DOHH2 (cell line): Measurements from ENCODE around the gene VSTM2L.

ENCODE experiments used
- H3F3A ChIP-seq: fragments of 200-600 bp; sonication (generic), shearing (Covaris generic); 2 replicates; pipeline ENCODE4 v1.6.0; 2016; ENCODE audit warnings: antibody characterized with exemption, mild to moderate bottlenecking; ENCODE audit not compliant: control insufficient read depth, insufficient read depth
- H3K27ac ChIP-seq: fragments of 200-600 bp; sonication (generic); 2 replicates; pipeline ENCODE4 v1.5.1; 2014; ENCODE audit warnings: low read depth, mild to moderate bottlenecking, low read length, moderate library complexity
- H3K27me3 ChIP-seq: fragments of 200-600 bp; sonication (generic); 2 replicates; pipeline ENCODE4 v1.6.1; 2014; ENCODE audit warnings: mild to moderate bottlenecking, low read length, mixed read lengths; ENCODE audit not compliant: control insufficient read depth
- H3K36me3 ChIP-seq: fragments of 200-600 bp; sonication (generic); 2 replicates; pipeline ENCODE4 v1.6.1; 2014; ENCODE audit warnings: mild to moderate bottlenecking, low read length, moderate library complexity, mixed read lengths; ENCODE audit not compliant: control insufficient read depth
- H3K4me1 ChIP-seq: fragments of 200-600 bp; sonication (generic); 2 replicates; pipeline ENCODE4 v1.6.1; 2014; ENCODE audit warnings: mild to moderate bottlenecking, low read length, mixed read lengths; ENCODE audit not compliant: control insufficient read depth
- H3K4me2 ChIP-seq: fragments of 200-600 bp; sonication (generic); 2 replicates; pipeline ENCODE4 v1.6.0; 2014; ENCODE audit warnings: mild to moderate bottlenecking, low read length, moderate library complexity
- H3K4me3 ChIP-seq: fragments of 200-600 bp; sonication (generic); 2 replicates; pipeline ENCODE4 v1.5.1; 2014; ENCODE audit warnings: mild to moderate bottlenecking, low read length, mixed read lengths
- H3K79me2 ChIP-seq: fragments of 200-600 bp; sonication (generic); 2 replicates; pipeline ENCODE4 v1.6.1; 2014; ENCODE audit warnings: mild to moderate bottlenecking, low read length, mixed read lengths; ENCODE audit not compliant: control insufficient read depth
- H3K9me2 ChIP-seq: fragments of 200-600 bp; sonication (generic); replicated peaks from 2 replicates; pipeline ENCODE4 v1.6.1; 2014; ENCODE audit warnings: mild to moderate bottlenecking, low read length, mixed read lengths; ENCODE audit not compliant: control insufficient read depth
- H3K9me3 ChIP-seq: fragments of 200-600 bp; sonication (generic); 2 replicates; pipeline ENCODE4 v1.6.1; 2014; ENCODE audit warnings: antibody characterized with exemption, low read length, mixed read lengths; ENCODE audit not compliant: control insufficient read depth, insufficient read depth
- H4K20me1 ChIP-seq: fragments of 200-600 bp; sonication (generic); 2 replicates; pipeline ENCODE4 v1.6.0; 2014; ENCODE audit warnings: low read depth, mild to moderate bottlenecking, antibody characterized with exemption, low read length, moderate library complexity; ENCODE audit not compliant: control insufficient read depth, insufficient read depth
- CTCF ChIP-seq: fragments of 200-600 bp; sonication (generic); IDR thresholded peaks from one replicate; pipeline ENCODE4 v1.5.1; 2014; ENCODE audit warnings: antibody characterized with exemption, mild to moderate bottlenecking, low read depth, low read length; ENCODE audit not compliant: poor library complexity, severe bottlenecking
- EZH2phosphoT487 ChIP-seq: fragments of 200-600 bp; sonication (generic); IDR thresholded peaks from 2 replicates; pipeline ENCODE4 v1.6.1; 2017; ENCODE audit warnings: borderline replicate concordance, mild to moderate bottlenecking, antibody characterized with exemption, low read length, moderate library complexity, mixed read lengths

The VSTM2L gene

GRCh38 chr20:37881601-37882343 lies 21.2 kb upstream of the VSTM2L start:
- Histone ChIP-seq H3K4me3 (no peak overlapping the region), H3K9me2 (no peaks in the 10 kb centered on the region), H3F3A (no peaks in the 10 kb centered on the region), H4K20me1 (no peaks in the 10 kb centered on the region), H3K4me1 (no peaks in the 10 kb centered on the region), H3K36me3 (no peaks in the 10 kb centered on the region), H3K27ac (no peak overlapping the region), H3K27me3 (no peaks in the 10 kb centered on the region), H3K9me3 (no peaks in the 10 kb centered on the region), H3K4me2 (no peak overlapping the region), H3K79me2 (no peaks in the 10 kb centered on the region)
- TF ChIP-seq EZH2phosphoT487 = no peak
- no peak for TF ChIP-seq CTCF

- H3K9me2 ChIP-seq = no peaks in the 10 kb centered on the region
- H3K4me3 ChIP-seq = no peak overlapping the region
- TF ChIP-seq CTCF (no peak), EZH2phosphoT487 (no peak)
- no peaks in the 10 kb centered on the region for H3K4me1 ChIP-seq
- H3K79me2 ChIP-seq = no peaks in the 10 kb centered on the region
- no peaks in the 10 kb centered on the region for H3K27me3 ChIP-seq
- no peak overlapping the region for H3K27ac ChIP-seq
- H3K4me2 ChIP-seq = no peak overlapping the region
- no peaks in the 10 kb centered on the region for H3K36me3 ChIP-seq
- no peaks in the 10 kb centered on the region for H4K20me1 ChIP-seq
- H3K9me3 ChIP-seq = no peaks in the 10 kb centered on the region
- H3F3A ChIP-seq = no peaks in the 10 kb centered on the region
These were observed 19.8 kb upstream of the VSTM2L start for GRCh38 chr20:37882961-37883712.

- no peaks in the 10 kb centered on the region for H3K36me3 ChIP-seq
- H3K9me2 ChIP-seq = no peaks in the 10 kb centered on the region
- no peak for TF ChIP-seq CTCF
- H3F3A ChIP-seq = no peaks in the 10 kb centered on the region
- H3K27ac ChIP-seq = no peak overlapping the region
- H3K4me2 ChIP-seq = no peak overlapping the region
- no peaks in the 10 kb centered on the region for H3K9me3 ChIP-seq
- H4K20me1 ChIP-seq = no peaks in the 10 kb centered on the region
- H3K27me3 ChIP-seq = peaks cover under 1% of the 10 kb centered on the region; the same call in 1 of the 2 replicates
- no peak overlapping the region for H3K4me3 ChIP-seq
- no peaks in the 10 kb centered on the region for H3K79me2 ChIP-seq
- no peaks in the 10 kb centered on the region for H3K4me1 ChIP-seq
These were observed 17.9 kb upstream of the VSTM2L start for GRCh38 chr20:37885042-37885441.
